Adrenal gland (tissue), 5 donors: ENCODE data around the gene SETBP1.

ENCODE experiments used
- CTCF ChIP-seq, 6 experiments: fragments of 450-650 bp in 4 of 6; fragments of 200-600 bp in 2 of 6; sonication (generic) in 1 of 6; IDR thresholded peaks; 1 replicate in 5 of 6; 2 replicates in 1 of 6; pipeline versions ENCODE4 v1.5.1 to v1.8.0; 2016 to 2021; ENCODE audit warnings: antibody characterized with exemption in 6 of 6, mild to moderate bottlenecking in 2 of 6, moderate library complexity in 1 of 6
- POLR2A ChIP-seq, 2 donors: fragments of 450-650 bp; IDR thresholded peaks; one replicate each; pipeline ENCODE4 v1.6.1; 2017; ENCODE audit warnings: antibody characterized with exemption in 2 of 2, mild to moderate bottlenecking in 2 of 2, moderate library complexity in 1 of 2
- donor health status: DM: no; HTN: no; CAD: no.

- TF ChIP-seq CTCF (IDR thresholded peaks at IDR 0.05) (no peak), POLR2A (IDR thresholded peaks at IDR 0.05) (no peak)
Measured at GRCh38 chr18:44918142-44918476, 237.4 kb downstream of the SETBP1 start.
